DMS 273 treated with DMSO at 0.1 percent for 48 hours (cell line): ENCODE data around the gene MAX.

ENCODE experiments used
- DNase-seq: peaks from one replicate; lab custom pipeline; 2025; lab: John Stamatoyannopoulos, UW

The MAX gene

GRCh38 chr14:65072937-65073336, 29.4 kb downstream of the MAX start:
- no peak for DNase-seq

GRCh38 chr14:65072256-65072655, 30.1 kb downstream of the MAX start:
- DNase-seq = no peak

DNA sequence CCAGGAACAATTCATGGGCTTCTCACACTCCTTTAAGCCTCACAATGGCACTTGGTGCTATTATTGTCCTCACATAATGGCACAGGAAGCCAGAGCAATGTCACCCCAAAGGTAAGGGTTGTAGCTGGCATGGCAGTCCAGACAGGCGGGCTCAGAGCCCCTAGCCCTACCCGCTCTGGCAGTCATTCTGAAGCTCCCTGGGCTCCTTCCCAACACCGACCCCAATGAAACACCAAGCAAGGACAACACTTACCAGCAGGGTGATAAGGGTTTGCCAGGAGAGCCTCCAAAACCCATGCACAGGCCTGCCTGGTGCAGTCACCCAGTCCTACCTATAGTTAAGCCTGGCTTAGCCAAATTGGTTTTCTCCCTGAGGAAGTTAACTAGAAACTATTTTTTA, 30.8 kb downstream of the MAX start:
- DNase-seq = no peak

DNA sequence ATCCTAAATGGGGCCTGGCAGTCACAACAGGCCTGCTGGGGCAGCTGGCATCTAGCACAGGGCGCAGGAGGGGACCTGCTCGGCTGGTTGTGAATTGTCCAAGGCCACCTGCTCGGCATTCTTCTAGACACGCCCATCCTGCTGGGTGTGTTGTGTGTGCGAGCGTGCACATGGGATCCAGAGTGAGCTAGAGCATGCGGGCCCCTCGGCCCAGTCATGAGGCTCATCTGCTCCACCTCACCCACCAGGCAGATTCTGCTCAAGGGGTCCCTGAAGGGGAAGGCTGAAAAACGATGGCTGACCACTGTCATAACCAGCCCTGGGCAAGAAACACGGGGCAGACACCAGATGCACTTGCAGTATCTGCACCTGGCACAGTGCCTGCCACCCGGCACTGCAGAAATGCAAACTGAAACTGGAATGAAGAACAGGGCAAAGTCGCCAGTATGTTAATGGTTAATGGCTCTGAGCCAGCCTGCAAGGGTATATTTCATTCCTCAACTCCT, 31.8 kb downstream of the MAX start:
- DNase-seq = peak; percentile 83

DNA sequence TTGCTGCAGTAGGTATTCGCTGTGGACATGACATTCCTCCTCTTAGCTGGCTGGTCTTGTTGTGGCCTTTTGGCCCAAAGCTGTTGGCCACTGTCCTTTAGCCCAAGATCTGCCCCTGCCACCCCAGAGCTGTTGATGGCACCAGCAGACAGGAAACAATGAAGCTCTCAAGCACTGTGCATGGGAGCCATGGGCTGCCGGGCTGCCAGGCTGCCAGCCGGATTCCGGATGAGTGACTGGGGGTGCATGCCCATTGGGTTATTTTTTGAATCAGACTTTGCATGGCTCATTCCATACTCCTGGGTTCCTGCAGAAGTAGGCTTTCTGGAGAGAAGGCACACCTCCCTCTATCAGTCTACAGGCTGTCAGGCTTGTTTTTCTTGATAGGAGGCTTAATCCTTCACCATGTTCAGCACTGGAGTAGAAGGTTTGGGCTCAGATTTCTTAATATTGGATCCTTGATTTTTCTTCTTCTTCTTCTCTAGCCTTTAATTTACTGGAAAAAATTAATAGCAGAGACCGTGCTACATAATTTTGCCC, 32.4 kb downstream of the MAX start:
- no peak for DNase-seq

DNA sequence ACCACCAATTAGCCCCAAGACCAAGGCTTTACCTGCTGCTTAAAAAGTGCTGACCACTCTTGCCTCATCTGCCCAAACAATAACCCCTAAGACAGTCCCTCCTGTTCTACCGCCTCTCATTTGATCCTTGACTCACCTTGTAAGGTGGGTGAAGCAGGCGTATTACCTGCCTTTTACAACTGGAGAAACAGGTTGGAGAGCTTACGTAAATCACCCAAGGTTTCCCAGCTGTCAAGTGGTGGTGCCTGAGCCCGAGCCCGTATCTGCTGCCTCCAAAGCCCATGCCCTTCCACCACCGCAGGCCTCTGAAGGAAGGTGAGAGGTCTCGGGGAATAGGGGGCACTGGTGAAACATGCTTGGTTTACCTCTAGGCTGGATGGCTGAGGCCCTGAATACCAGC, 36.6 kb downstream of the MAX start:
- no peak for DNase-seq

DNA sequence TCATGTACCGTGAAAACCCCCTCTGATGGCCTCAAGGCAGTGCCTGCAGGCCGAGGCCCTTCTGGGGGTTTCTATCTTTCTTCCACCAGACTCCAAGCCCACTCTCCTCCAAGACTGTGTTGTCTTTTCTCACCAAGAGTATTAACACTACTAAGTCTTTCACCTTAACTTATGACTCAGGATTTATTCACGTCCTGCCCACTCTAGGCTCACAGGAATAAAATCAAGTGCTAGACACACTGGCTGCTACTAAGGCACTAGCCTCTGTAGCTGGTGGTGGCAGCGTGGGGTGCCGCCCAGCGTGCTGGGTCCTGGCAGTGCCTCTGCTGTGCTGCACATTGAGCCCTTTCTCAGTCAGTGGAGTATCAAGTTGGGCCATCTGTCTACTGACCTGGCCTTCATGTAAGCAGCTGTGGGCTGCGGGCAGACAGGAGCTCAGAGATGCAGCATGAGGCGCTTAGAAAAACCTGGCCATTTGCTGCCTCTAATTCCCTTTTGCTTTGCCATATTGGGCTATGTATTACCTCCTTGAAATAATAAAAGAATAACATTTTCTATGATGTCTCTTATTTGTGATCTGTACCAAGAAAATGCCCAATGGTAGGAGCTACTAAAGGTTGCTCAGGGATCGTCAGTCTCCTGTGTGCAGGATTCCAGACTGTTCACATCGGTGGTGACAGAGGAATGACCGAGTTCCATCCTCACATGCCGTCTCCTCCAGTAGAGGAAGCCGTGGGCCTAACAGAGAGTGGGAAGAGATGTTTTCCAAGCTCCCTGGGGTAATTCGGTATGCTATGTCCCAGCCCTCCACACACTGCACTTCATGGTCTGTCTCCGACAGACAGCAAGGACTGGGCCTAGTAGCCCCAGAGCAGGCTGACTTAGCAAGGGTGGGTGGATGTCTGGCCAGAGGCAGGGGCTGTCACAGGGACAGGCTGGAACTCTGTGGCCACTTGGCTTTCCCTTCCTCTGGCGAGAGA, 39.9 kb downstream of the MAX start:
- DNase-seq = no peak

- no peak for DNase-seq
These were observed 44.6 kb downstream of the MAX start for GRCh38 chr14:65057695-65058094.

DNA sequence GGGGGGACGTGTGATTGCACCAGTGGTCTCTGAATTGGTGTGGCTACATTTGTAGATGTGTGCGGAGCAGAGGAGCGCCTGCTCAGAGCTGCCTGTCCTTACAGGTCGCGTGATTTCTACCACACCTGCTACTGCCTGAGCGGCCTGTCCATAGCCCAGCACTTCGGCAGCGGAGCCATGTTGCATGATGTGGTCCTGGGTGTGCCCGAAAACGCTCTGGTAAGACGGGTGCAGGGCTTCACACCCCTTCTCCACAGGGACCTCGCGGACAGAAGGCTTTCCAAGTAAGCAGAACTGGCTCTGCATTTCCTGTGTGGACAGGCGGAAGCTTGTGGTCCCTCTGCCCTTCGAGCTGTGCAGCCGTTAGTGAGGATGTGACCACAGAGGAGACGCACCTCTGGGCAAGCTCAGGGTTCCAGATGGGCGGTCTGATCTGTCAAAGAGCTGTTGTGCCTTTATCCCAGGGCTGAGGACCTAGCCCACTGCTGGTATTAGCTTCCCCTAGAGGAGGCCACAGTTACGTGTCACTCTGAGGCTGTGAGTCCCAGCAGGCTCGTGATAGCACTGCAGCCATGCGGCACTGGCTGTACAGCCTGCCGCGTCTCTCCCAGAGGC, 47.7 kb downstream of the MAX start:
- no peak for DNase-seq

GRCh38 chr14:65053466-65053865, 48.9 kb downstream of the MAX start:
- DNase-seq = no peak

- DNase-seq = no peak
These were observed 49.5 kb downstream of the MAX start for GRCh38 chr14:65052832-65053231.

DNA sequence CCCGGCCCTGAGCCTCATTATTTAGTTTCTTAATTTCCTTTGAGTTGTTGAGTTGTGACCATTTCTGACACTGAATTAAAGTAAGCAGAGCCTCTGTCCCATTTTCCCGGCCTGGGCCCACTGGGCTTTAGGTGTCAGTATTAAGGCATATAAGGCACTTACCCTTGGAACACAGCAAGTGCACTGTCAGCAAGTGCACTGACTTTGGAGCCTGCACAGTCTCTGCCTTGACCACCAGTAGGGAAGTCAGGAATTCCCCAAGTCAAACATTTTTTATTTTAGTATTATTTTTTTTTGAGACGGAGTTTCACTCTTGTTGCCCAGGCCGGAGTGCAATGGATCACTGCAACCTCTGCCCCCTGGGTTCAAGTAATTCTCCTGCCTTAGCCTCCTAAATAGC, 56.6 kb downstream of the MAX start:
- DNase-seq = no peak

DNA sequence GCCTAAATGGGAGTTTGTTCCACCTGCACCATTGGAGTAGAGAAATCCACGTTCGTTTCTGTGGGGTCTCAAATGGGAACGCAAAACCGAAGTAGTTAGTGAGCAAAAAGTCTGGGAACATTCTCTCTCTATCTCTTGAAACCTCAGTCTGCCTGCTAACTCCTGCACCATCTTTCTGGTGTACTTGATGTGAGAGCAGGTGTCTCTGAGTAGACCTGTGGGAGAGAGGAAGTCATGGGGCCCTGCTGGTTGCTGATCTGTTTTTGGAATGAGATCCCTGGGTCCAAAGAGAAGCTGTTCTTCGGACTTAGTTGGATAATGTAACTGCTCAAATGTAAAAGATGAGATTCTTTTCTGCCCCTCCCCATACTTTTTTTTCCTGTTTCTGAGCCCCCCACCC, 57.3 kb downstream of the MAX start:
- DNase-seq = no peak

DNA sequence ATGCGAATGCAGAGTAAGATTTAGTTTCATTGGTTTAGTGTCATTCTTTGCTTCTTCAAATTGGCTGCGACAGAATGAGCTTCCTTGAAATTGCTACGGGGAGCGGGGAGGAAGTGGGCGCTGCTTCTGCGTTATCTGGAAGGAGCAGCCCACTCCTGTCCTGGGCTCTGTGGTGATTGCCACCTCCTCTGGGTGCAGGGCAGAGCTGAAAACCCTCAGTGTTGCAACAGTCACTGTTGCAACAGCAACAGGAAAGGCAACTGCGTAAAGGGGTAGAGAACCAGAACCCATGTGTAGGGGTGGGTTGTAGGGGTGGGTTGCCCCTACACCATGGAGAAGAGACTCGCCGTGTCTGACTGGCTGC, 57.7 kb downstream of the MAX start:
- DNase-seq = no peak

DNA sequence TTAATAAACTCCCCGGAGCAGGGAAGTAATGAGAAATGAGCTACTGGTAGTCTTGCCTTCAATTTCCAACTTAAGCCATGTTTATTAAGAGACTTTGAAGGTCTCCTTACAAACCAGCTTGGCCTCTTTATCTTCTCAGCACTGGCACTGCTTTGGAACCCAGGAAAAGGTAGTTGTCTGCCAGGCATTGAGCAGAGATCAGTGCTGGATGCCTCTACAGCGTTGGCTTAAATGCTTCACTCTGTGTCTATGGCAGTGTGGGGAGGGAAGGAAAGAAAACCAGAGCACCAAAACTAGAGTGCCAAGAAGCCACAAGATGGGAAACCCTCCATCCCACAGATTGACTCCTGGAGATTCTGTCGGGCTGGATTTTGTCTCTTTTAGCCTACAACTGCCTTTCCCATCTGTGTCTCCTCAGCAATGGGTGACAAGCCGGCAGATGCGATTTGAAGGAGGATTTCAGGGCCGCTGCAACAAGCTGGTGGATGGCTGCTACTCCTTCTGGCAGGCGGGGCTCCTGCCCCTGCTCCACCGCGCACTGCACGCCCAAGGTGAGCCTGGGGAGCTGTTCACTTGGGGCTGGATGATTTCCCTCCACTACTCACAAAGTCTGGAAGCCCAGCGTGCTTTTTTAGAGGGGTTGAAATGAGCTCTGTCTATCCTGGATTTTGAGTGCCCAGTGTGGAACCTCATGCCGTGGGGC, 58.3 kb downstream of the MAX start:
- DNase-seq = no peak

- no peak for DNase-seq
These were observed 59.5 kb downstream of the MAX start for GRCh38 chr14:65042731-65043372.

- no peak for DNase-seq
These were observed 60.0 kb downstream of the MAX start for GRCh38 chr14:65042296-65042695.

- DNase-seq = no peak
These were observed 60.8 kb downstream of the MAX start for GRCh38 chr14:65041434-65041915.

DNA sequence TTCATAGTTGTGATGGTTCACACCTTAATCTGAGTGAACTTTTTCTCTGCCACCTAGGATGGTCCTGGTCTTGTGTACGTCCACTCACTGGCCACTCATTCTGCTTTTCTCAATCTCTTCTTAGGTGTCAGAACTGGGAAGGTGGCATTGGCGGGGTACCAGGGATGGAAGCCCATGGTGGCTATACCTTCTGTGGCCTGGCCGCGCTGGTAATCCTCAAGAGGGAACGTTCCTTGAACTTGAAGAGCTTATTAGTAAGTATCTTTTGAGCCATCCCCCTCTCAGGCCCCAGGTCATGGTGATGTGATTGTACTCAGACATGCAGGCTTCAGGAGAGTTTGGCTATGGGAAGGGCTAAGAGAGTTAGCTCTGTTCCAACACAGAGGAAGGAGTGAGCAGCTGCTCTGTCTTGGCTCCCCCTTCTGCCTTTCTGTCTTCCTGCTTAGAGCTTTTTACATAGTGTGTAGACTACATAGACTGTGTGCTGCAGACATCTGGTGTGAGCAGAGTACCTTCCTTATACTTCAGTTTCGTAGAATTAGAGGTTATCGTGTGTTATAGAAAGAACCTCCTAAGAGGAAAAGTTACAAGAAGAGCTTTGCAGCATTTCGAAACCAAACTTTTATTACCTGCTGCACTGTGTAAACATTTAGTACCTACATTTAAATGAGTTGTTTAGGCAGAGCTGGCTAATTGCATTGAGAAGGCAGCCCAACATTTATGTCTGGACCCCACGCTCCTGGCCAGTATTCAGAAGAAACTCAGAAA, 61.5 kb downstream of the MAX start:
- no peak for DNase-seq

DNA sequence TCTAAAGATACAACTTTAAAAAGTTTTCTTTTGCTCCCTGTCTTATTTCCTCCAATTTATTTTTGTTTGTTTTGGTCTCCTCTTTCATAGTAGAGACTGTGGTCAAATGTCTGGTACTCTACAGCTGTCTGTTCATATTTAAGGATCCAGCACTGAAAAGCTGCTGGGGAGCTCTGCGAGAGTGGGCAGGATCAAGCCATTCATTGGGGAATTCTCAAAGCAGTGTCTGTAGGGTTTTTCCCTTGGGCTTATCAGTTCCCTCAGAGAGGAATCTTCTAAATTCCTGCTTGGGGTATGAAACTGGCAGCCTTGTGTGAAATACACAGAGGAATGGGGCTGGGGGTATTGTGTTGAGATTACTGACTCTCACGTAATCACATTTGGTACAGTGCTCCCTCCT, 63.4 kb downstream of the MAX start:
- no peak for DNase-seq

GRCh38 chr14:65035049-65035448, 67.3 kb downstream of the MAX start:
- DNase-seq = no peak
